Esophagus squamous epithelium (tissue), 5 donors: ENCODE results near the gene C3orf18. TPM values are rescaled to one million over a fixed set of nuclear protein-coding genes. Genes with fewer than 3 reads are reported as not detected.
A peak's percentile ranks its signal among the peaks of the same experiment; 100 is the strongest.

Source experiments
- DNase-seq: peaks from one replicate; lab custom pipeline; 2025; lab: John Stamatoyannopoulos, UW
- H3K27ac ChIP-seq, 4 donors: fragments of 200-600 bp; sonication (generic); one replicate each; pipeline ENCODE4 v1.5.1; 2016 to 2019; ENCODE audit warnings: mild to moderate bottlenecking in 1 of 4
- H3K27me3 ChIP-seq, 4 donors: fragments of 200-600 bp; sonication (generic); 1 replicate in 3 of 4; 2 replicates in 1 of 4; pipeline versions ENCODE4 v1.5.1 to v1.6.0; 2017 to 2021; ENCODE audit warnings: antibody characterized with exemption in 1 of 4
- H3K36me3 ChIP-seq, 3 donors: fragments of 200-600 bp; sonication (generic); one replicate each; pipeline ENCODE4 v1.5.1; 2016 to 2019
- H3K4me1 ChIP-seq, 3 donors: fragments of 200-600 bp; sonication (generic); one replicate each; pipeline ENCODE4 v1.5.1; 2017 to 2019
- H3K4me3 ChIP-seq, 4 donors: fragments of 200-600 bp; sonication (generic); 1 replicate in 3 of 4; 2 replicates in 1 of 4; pipeline ENCODE4 v1.5.1; 2016 to 2019; ENCODE audit warnings: mild to moderate bottlenecking in 2 of 4, moderate library complexity in 1 of 4
- H3K9me3 ChIP-seq, 3 donors: fragments of 200-600 bp; sonication (generic); one replicate each; pipeline ENCODE4 v1.5.1; 2016 to 2019
- POLR2A ChIP-seq, 4 donors: fragments of 450-650 bp; IDR thresholded peaks; one replicate each; pipeline ENCODE4 v1.6.1; 2017; ENCODE audit warnings: antibody characterized with exemption in 4 of 4, mild to moderate bottlenecking in 4 of 4, moderate library complexity in 3 of 4
- WGBS, 2 donors: methylation state at CpG; one replicate each; pipeline ENCODE4 v1.1.5; 2018; 5-methylcytosine and 5-hydroxymethylcytosine counted together
- intact Hi-C: fragments of 100-400 bp; cut with DNase I; formaldehyde crosslinking; loops from one replicate; pipeline ENCODE4 v1.15.0; 2022
- total RNA-seq, 4 donors: library from RNA; depleted of rRNA; stranded (reverse); fragments of >200 nt; gene quantifications; one replicate each; pipeline ENCODE4 v1.1.0, GENCODE V29; 2016
- TF ChIP-seq, protein P1 (sequence below), 6 experiments: fragments of 450-650 bp in 4 of 6; fragments of 200-600 bp in 2 of 6; sonication (generic) in 2 of 6; IDR thresholded peaks; one replicate each; pipeline ENCODE4 v1.5.1; 2016 to 2019; ENCODE audit warnings: antibody characterized with exemption in 6 of 6, mild to moderate bottlenecking in 4 of 6, moderate library complexity in 4 of 6
- donor health status: DM: yes; HTN: yes; CAD: no.

C3orf18 gene
- total RNA-seq, 4 donors from 2014 or later = 0.15 to 3.2 (median 1.2) TPM

DNA sequence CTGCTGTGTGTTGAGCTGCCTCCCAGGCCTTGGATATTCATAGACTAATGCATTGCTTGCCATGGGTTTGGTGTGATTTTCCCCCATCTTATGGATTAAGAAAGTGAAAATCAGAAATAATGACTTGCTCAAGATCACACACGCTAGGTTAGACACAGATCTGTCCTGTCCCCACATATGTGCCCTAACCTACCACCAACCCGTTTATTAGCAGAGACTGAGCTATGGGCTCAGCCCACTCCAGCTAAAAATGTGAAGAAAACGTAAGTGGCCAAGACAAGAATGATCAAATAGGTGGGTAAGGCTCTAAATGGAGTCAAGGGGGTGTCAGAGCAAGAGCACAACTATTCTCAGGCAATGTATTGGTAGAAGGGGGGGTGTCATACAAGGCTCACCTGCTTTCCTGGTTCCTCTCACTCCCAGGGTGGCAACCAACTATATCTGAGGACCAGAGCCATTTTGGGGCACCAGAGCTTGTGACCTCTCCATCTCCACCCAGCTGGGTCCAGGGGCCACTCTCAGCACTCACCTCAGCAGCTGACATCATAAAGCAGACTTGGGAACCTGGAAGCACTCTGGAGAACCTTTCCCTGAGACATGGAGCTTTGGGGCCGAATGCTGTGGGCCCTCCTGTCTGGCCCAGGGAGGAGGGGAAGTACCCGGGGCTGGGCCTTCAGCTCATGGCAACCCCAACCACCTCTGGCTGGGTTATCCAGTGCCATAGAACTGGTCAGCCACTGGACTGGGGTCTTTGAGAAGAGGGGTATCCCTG is 3.1 kb upstream of the C3orf18 start:
- intact Hi-C loops = no loop called here
- no peak for DNase-seq
- no peaks in the 10 kb centered on the region for H3K9me3 ChIP-seq
- WGBS, 2 donors = 79 to 83% methylated on average over 3 to 4 of the region's 5 CpGs
- peaks cover 0 to 12% (median 0%) of the 10 kb centered on the region in 3 donors for H3K36me3 ChIP-seq
- H3K4me1 ChIP-seq = peaks cover 9 to 88% (median 44%) of the 10 kb centered on the region in 3 donors
- H3K27ac ChIP-seq = peak overlapping the region in 3 of 4 donors; percentile 26 to 91 (median 86)
- H3K27me3 ChIP-seq = no peaks in the 10 kb centered on the region
- peak overlapping the region in 1 of 4 donors; percentile 79 for H3K4me3 ChIP-seq
- TF ChIP-seq POLR2A (IDR thresholded peaks at IDR 0.05) = no peak
- TF ChIP-seq, protein P1, sequence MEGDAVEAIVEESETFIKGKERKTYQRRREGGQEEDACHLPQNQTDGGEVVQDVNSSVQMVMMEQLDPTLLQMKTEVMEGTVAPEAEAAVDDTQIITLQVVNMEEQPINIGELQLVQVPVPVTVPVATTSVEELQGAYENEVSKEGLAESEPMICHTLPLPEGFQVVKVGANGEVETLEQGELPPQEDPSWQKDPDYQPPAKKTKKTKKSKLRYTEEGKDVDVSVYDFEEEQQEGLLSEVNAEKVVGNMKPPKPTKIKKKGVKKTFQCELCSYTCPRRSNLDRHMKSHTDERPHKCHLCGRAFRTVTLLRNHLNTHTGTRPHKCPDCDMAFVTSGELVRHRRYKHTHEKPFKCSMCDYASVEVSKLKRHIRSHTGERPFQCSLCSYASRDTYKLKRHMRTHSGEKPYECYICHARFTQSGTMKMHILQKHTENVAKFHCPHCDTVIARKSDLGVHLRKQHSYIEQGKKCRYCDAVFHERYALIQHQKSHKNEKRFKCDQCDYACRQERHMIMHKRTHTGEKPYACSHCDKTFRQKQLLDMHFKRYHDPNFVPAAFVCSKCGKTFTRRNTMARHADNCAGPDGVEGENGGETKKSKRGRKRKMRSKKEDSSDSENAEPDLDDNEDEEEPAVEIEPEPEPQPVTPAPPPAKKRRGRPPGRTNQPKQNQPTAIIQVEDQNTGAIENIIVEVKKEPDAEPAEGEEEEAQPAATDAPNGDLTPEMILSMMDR (IDR thresholded peaks at IDR 0.05) = no peak

DNA sequence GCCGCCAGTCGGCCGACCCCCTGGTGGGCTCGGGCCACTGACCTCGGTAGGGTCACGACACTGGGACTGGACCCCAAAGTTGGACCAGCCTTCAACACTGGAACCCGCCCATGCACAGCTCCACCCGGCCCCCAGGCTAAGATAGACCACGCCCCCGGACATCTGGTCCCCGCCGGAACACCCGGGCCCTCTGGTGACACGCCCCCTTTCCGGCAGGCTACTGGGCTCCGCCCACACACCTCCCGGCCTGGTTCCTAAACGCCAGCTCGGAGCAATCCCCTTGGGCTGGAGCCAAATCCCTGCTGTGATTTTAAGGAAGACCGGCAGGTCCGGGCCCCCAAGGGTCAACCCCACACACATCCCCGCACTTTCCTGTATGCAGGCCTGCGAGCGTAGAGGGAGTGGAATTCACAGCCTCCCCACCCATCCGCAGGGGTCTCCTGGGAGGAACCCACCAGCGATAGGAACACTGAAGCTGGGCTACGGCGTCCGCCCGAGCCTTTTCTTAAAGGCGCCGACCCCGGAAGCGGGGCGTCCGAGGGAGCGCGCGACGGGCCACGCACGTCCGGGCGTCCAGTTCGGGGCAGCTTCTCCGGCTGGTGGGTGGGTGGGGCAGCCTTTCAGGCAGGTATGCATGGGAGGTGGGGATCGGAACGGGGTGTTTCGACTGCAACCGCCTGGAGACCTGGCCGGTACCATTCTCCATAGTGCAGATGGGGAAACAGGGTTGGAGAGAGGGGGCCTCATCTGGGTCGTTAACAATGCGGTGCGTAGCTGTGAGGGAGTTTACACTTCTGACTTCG is 1.6 kb upstream of the C3orf18 start, which contains the start of gene HEMK1:
TSS of gene HEMK1 (plus strand) at position 576 of the 803 bp plus-strand sequence. CDS start 1,583 bp downstream, outside the sequence.
- intact Hi-C loops = no loop called here
- H3K27me3 ChIP-seq = no peaks in the 10 kb centered on the region
- peak within 1 kb of the TSS; percentile 79 to 91 (median 88) for H3K27ac ChIP-seq
- TF ChIP-seq, protein P1 (IDR thresholded peaks at IDR 0.05) = peak in 1 of 6 experiments; percentile 9
- peak in 2 of 4 donors; percentile 35 to 73 for TF ChIP-seq POLR2A (IDR thresholded peaks at IDR 0.05)
- H3K9me3 ChIP-seq = no peaks in the 10 kb centered on the region
- peak; percentile 88 for DNase-seq
- peaks cover 9 to 75% (median 35%) of the 10 kb centered on the region in 3 donors for H3K4me1 ChIP-seq
- 0% methylated on average over 12 to 20 of the region's 55 CpGs for WGBS, 2 donors
- peaks cover 0 to 12% (median 0%) of the 10 kb centered on the region in 3 donors for H3K36me3 ChIP-seq
- peak within 1 kb of the TSS; percentile 65 to 81 (median 78) for H3K4me3 ChIP-seq

DNA sequence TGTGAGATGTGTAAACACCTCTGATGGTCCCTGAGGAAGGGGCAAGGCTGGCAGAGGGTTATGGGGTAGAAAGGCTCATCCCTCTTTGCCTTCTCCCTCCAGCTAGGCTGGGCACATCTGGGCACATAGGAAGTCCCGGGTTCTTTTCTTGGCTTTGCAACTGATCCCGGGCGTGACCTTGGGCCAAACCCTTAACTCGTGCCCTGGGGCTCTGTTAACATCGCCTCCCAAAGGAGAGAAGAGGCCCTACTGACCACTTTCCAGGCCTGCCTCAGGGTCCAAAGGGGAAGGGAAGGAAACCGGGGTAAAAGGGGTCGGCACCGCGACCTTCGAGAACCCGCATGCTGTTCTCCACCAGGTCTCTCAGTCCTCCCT is 549 bp downstream of the C3orf18 start:
- Histone ChIP-seq H3K36me3 (no peaks in the 10 kb centered on the region), H3K27ac (peak overlapping the region; percentile 65 to 91 (median 86)), H3K27me3 (no peaks in the 10 kb centered on the region), H3K4me1 (peaks cover 9 to 53% (median 32%) of the 10 kb centered on the region in 3 donors), H3K9me3 (no peaks in the 10 kb centered on the region), H3K4me3 (peak overlapping the region; percentile 49 to 79 (median 54))
- intact Hi-C loops = no loop called here
- no peak for TF ChIP-seq POLR2A (IDR thresholded peaks at IDR 0.05)
- TF ChIP-seq, protein P1 (IDR thresholded peaks at IDR 0.05) = no peak
- DNase-seq = no peak
- 46% methylated on average over 3 of the region's 11 CpGs; no CpG with 5 or more reads in 1 of the 2 donors for WGBS, 2 donors

DNA sequence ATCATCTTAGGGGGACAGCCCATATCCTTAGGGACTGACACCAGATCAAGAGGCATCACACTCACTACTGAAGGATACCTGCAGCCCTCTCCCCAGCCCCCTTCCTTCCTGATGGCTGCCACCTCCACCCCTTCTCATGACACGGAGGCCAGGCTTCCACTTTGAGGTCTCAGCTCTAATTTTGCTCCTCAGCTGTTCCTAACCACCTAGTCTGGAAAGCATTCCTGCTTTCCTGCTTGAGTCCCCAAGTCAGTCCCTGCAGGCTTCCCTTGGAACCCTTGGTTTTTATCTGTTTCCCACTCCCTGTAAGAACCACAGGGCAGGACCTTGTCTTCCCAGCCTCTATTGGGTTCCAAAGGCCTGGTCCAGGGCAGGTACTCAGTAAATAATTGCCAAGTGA is 3.2 kb downstream of the C3orf18 start:
- H3K27ac ChIP-seq = no peak overlapping the region
- no peaks in the 10 kb centered on the region for H3K9me3 ChIP-seq
- peaks cover 3 to 28% (median 22%) of the 10 kb centered on the region in 3 donors for H3K4me1 ChIP-seq
- no peaks in the 10 kb centered on the region for H3K36me3 ChIP-seq
- no peaks in the 10 kb centered on the region for H3K27me3 ChIP-seq
- intact Hi-C loops = no loop called here
- no peak for DNase-seq
- TF ChIP-seq, protein P1 (IDR thresholded peaks at IDR 0.05) = no peak
- TF ChIP-seq POLR2A (IDR thresholded peaks at IDR 0.05) = no peak
- WGBS, 2 donors = 67 to 100% methylated on average over 1 of the region's 1 CpG
- H3K4me3 ChIP-seq = no peak overlapping the region
